Measurements from ENCODE around the gene GMPR. TPM values are rescaled to one million over a fixed set of nuclear protein-coding genes. Genes with fewer than 3 reads are reported as not detected.

Gene GMPR
- polyA plus RNA-seq, 1 donor (not counting 4 experiments of a cell fraction or from before 2014, with no cell fraction given), result 0.50 TPM

- no peaks in the 10 kb centered on the region for H3K27me3 ChIP-seq (ENCODE audit: control insufficient read depth, extremely low read depth, insufficient read depth, low read length)
- H4K20me1 ChIP-seq (ENCODE audit: control insufficient read depth, extremely low read depth, insufficient read depth, low read length), result no peaks in the 10 kb centered on the region
- no peak overlapping the region for H3K27ac ChIP-seq (ENCODE audit: control insufficient read depth, insufficient read depth, low read length)
- peaks cover 15% of the 10 kb centered on the region for H3K4me1 ChIP-seq (ENCODE audit: control insufficient read depth, extremely low read depth, insufficient read depth, low read length)
- peak overlapping the region; percentile 74 for H3K4me2 ChIP-seq (ENCODE audit: control insufficient read depth, extremely low read depth, insufficient read depth, low read depth, low read length)
- H2AFZ ChIP-seq (ENCODE audit: control insufficient read depth, low read length), result no peak overlapping the region
- H3K79me2 ChIP-seq (ENCODE audit: control insufficient read depth, insufficient read depth, low read length), result no peaks in the 10 kb centered on the region
- no peaks in the 10 kb centered on the region for H3K9me3 ChIP-seq (ENCODE audit: control insufficient read depth, low read depth, low read length)
- no peak overlapping the region for H3K9ac ChIP-seq (ENCODE audit: control insufficient read depth, extremely low read depth, insufficient read depth, low read length)
- no peak overlapping the region for H3K4me3 ChIP-seq (ENCODE audit: control insufficient read depth in 2 of 3, extremely low read depth in 1 of 3, insufficient read depth in 2 of 3, low read depth in 1 of 3, low read length in 3 of 3)
- no peaks in the 10 kb centered on the region for H3K9me1 ChIP-seq (ENCODE audit: control insufficient read depth, extremely low read depth, insufficient read depth, low read length)
- FAIRE-seq (no peak), DNase-seq (ENCODE audit: low read depth, low spot score) (no peak)
- dilution Hi-C loops (cut with MboI; ENCODE audit: extremely low pct_ligation_motif_present, low sequenced_read_pairs), result no loop called here
- H3K36me3 ChIP-seq (ENCODE audit: control insufficient read depth in 2 of 2, extremely low read depth in 1 of 2, insufficient read depth in 2 of 2, low read length in 2 of 2), result no peaks in the 10 kb centered on the region
- no peak for TF ChIP-seq CTCF (optimal IDR thresholded peaks at IDR 0.05 in 1 of 3, IDR thresholded peaks at IDR 0.05 in 1 of 3, conservative IDR thresholded peaks at IDR 0.05 in 1 of 3; ENCODE audit: extremely low read depth in 1 of 3, insufficient read depth in 2 of 3, low read length in 3 of 3)
- no peak for TF ChIP-seq EZH2 (IDR thresholded peaks at IDR 0.05; ENCODE audit: low read length)
These were observed 39.8 kb downstream of the GMPR start for GRCh38 chr6:16278048-16278724.

GRCh38 chr6:16278750-16279149 is 40.4 kb downstream of the GMPR start:
- DNase-seq (ENCODE audit: low read depth, low spot score) (no peak), FAIRE-seq (no peak)
- H3K9ac ChIP-seq (ENCODE audit: control insufficient read depth, extremely low read depth, insufficient read depth, low read length), result no peak overlapping the region
- H3K27me3 ChIP-seq (ENCODE audit: control insufficient read depth, extremely low read depth, insufficient read depth, low read length), result no peaks in the 10 kb centered on the region
- no peak for TF ChIP-seq CTCF (optimal IDR thresholded peaks at IDR 0.05 in 1 of 3, IDR thresholded peaks at IDR 0.05 in 1 of 3, conservative IDR thresholded peaks at IDR 0.05 in 1 of 3; ENCODE audit: extremely low read depth in 1 of 3, insufficient read depth in 2 of 3, low read length in 3 of 3)
- TF ChIP-seq EZH2 (IDR thresholded peaks at IDR 0.05; ENCODE audit: low read length), result no peak
- no peak overlapping the region for H3K27ac ChIP-seq (ENCODE audit: control insufficient read depth, insufficient read depth, low read length)
- H2AFZ ChIP-seq (ENCODE audit: control insufficient read depth, low read length), result no peak overlapping the region
- no peaks in the 10 kb centered on the region for H3K9me1 ChIP-seq (ENCODE audit: control insufficient read depth, extremely low read depth, insufficient read depth, low read length)
- no peaks in the 10 kb centered on the region for H3K79me2 ChIP-seq (ENCODE audit: control insufficient read depth, insufficient read depth, low read length)
- dilution Hi-C loops (cut with MboI; ENCODE audit: extremely low pct_ligation_motif_present, low sequenced_read_pairs), result no loop called here
- no peaks in the 10 kb centered on the region for H3K36me3 ChIP-seq (ENCODE audit: control insufficient read depth in 2 of 2, extremely low read depth in 1 of 2, insufficient read depth in 2 of 2, low read length in 2 of 2)
- H3K9me3 ChIP-seq (ENCODE audit: control insufficient read depth, low read depth, low read length), result no peaks in the 10 kb centered on the region
- H3K4me1 ChIP-seq (ENCODE audit: control insufficient read depth, extremely low read depth, insufficient read depth, low read length), result peaks cover 15% of the 10 kb centered on the region
- no peaks in the 10 kb centered on the region for H4K20me1 ChIP-seq (ENCODE audit: control insufficient read depth, extremely low read depth, insufficient read depth, low read length)
- no peak overlapping the region for H3K4me2 ChIP-seq (ENCODE audit: control insufficient read depth, extremely low read depth, insufficient read depth, low read depth, low read length)
- H3K4me3 ChIP-seq (ENCODE audit: control insufficient read depth in 2 of 3, extremely low read depth in 1 of 3, insufficient read depth in 2 of 3, low read depth in 1 of 3, low read length in 3 of 3), result no peak overlapping the region

All from keratinocyte (primary cell).